ENCODE results near the gene XRCC6.
A peak's percentile ranks its signal among the peaks of the same experiment; 100 is the strongest.

The XRCC6 gene

GRCh38 chr22:41688365-41689211 is 67.5 kb downstream of the XRCC6 start, which contains the start of gene SNU13:
Gene SNU13, minus strand, starts transcription at chr22:41688867. Its CDS starts 71 bp downstream, at chr22:41688796.
- peak; percentile 92 for DNase-seq

GRCh38 chr22:41690476-41690875 is 69.4 kb downstream of the XRCC6 start:
- DNase-seq: no peak

GRCh38 chr22:41695211-41695610 is 74.1 kb downstream of the XRCC6 start:
- no peak for DNase-seq

GRCh38 chr22:41696703-41697102 is 75.6 kb downstream of the XRCC6 start:
- no peak for DNase-seq

- DNase-seq: peak; percentile 90
Measured at GRCh38 chr22:41697126-41697775, 76.2 kb downstream of the XRCC6 start.

GRCh38 chr22:41699264-41700107 is 78.4 kb downstream of the XRCC6 start, which contains the start of gene MEI1:
Gene MEI1, plus strand, starts transcription at chr22:41699503. Its CDS starts 36 bp downstream, at chr22:41699539.
- DNase-seq: peak; percentile 88

GRCh38 chr22:41700108-41700364 is 78.9 kb downstream of the XRCC6 start:
- DNase-seq: no peak

- no peak for DNase-seq
Measured at GRCh38 chr22:41702763-41703162, 81.7 kb downstream of the XRCC6 start.

- no peak for DNase-seq
Measured at GRCh38 chr22:41709341-41709740, 88.2 kb downstream of the XRCC6 start.

- no peak for DNase-seq
Measured at GRCh38 chr22:41713004-41713403, 91.9 kb downstream of the XRCC6 start.
